Adrenal gland (tissue), 19 donors: ENCODE results near the gene ETFDH. TPM values are rescaled to one million over a fixed set of nuclear protein-coding genes. Genes with fewer than 3 reads are reported as not detected.

ENCODE experiments used
- DNase-seq, 7 donors: peaks; one replicate each; pipeline ENCODE4 v3.0.0-alpha.2; 2019 to 2020
- H3K27ac ChIP-seq, 5 donors: fragments of 200-600 bp; sonication (generic) in 4 of 5; 1 replicate in 3 of 5; 2 replicates in 2 of 5; pipeline versions ENCODE4 v1.5.1 to v1.8.0; 2016 to 2020; ENCODE audit warnings: mild to moderate bottlenecking in 1 of 5
- H3K27me3 ChIP-seq: fragments of 200-600 bp; 2 replicates; pipeline ENCODE4 v1.8.0; 2021
- H3K36me3 ChIP-seq, 2 donors: fragments of 200-600 bp; replicated peaks in 1 of 2; 1 replicate in 1 of 2; 2 replicates in 1 of 2; pipeline versions ENCODE4 v1.5.1 to v1.8.0; 2018 to 2022
- H3K4me1 ChIP-seq, 2 donors: fragments of 200-600 bp; replicated peaks in 1 of 2; 1 replicate in 1 of 2; 2 replicates in 1 of 2; pipeline versions ENCODE4 v1.5.1 to v1.8.0; 2018 to 2021
- H3K4me3 ChIP-seq, 4 donors: fragments of 200-600 bp; sonication (generic) in 3 of 4; one replicate each; pipeline ENCODE4 v1.5.1; 2016 to 2018
- H3K9me3 ChIP-seq, 3 donors: fragments of 200-600 bp; sonication (generic) in 1 of 3; replicated peaks in 1 of 3; 1 replicate in 2 of 3; 2 replicates in 1 of 3; pipeline versions ENCODE4 v1.5.1 to v1.8.0; 2016 to 2021
- CTCF ChIP-seq, 6 experiments: fragments of 450-650 bp in 4 of 6; fragments of 200-600 bp in 2 of 6; sonication (generic) in 1 of 6; IDR thresholded peaks; 1 replicate in 5 of 6; 2 replicates in 1 of 6; pipeline versions ENCODE4 v1.5.1 to v1.8.0; 2016 to 2021; ENCODE audit warnings: antibody characterized with exemption in 6 of 6, mild to moderate bottlenecking in 2 of 6, moderate library complexity in 1 of 6
- POLR2A ChIP-seq, 2 donors: fragments of 450-650 bp; IDR thresholded peaks; one replicate each; pipeline ENCODE4 v1.6.1; 2017; ENCODE audit warnings: antibody characterized with exemption in 2 of 2, mild to moderate bottlenecking in 2 of 2, moderate library complexity in 1 of 2
- WGBS, 4 donors: extraction: QIAGEN DNeasy Blood & Tissue Kit in 2 of 4; methylation state at CpG; one replicate each; pipeline versions ENCODE4 v1.1.5 to v1.1.7; 2013 to 2017; 5-methylcytosine and 5-hydroxymethylcytosine counted together
- intact Hi-C, 2 donors: fragments of 100-400 bp; cut with DNase I; formaldehyde crosslinking; loops; one replicate each; pipeline versions ENCODE4 v1.14.1 to v1.15.0; 2022 to 2023
- long read RNA-seq, 10 donors: library from polyadenylated mRNA in 3 of 10; unstranded in 2 of 10; stranded (forward) in 1 of 10; transcript quantifications; one replicate each; pipeline ENCODE4 v2.0.0 and lab custom pipeline, GENCODE V29; 2021 to 2026
- polyA plus RNA-seq, 3 donors: library from polyadenylated mRNA; stranded (reverse); fragments of 200-250 nt in 2 of 3; fragments of 350-450 nt in 1 of 3; fragmentation: Illumina TruSeq in 1 of 3; extraction: RNeasy Lipid Tissue Mini Kit (QIAGEN cat#74804) in 1 of 3; gene quantifications; one replicate each; pipeline ENCODE4 v1.2.3, GENCODE V29; 2013 to 2014
- total RNA-seq, 9 donors: library from RNA; depleted of rRNA in 4 of 9; stranded (reverse); fragments of >200 nt in 4 of 9; fragments of 120-200 nt in 1 of 9; fragmentation: NEBNext Ultra II Directional in 1 of 9; extraction: Animal tissue kit (Norgen Biotek cat#: 25700) in 1 of 9; gene quantifications; one replicate each; pipeline versions ENCODE4 v1.1.0 to v1.2.4, GENCODE V29; 2013 to 2023
- donor health status: healthy with polysubstance abuse.
- donor health status: Bipolar disorder and iron deficiency.
- donor health status: DM: yes; HTN: yes; CAD: no.
- donor health status: DM: no; HTN: no; CAD: no.
- donor health status: DM: no; HTN: no; CAD: no.
- donor health status: DM: yes; HTN: yes; CAD: no.

Gene ETFDH
- total RNA-seq (100 to 1,000 TPM in 1 of 9 donors, 10 to 100 TPM in 8; 54.9 to 132 (median 86.6) TPM), polyA plus RNA-seq (100 to 1,000 TPM in 1 of 3 donors, 10 to 100 TPM in 2; 22.7 to 166 (median 41.2) TPM)
- long read RNA-seq, donor 1, transcript ETFDH-206 (13 exons, 3,282 nt) = major isoform, 31 of 105 reads
- long read RNA-seq, donor 1, partial matches to known transcripts = 45 of 105 reads
- long read RNA-seq, donor 1, other reads (novel, unspliced or antisense) = 29 of 105 reads
- long read RNA-seq, donor 2, transcript ETFDH-206 (13 exons, 3,282 nt) = major isoform, 17 of 73 reads
- long read RNA-seq, donor 2, partial matches to known transcripts = 50 of 73 reads
- long read RNA-seq, donor 2, other reads (novel, unspliced or antisense) = 5 of 73 reads
- long read RNA-seq, donor 3, transcript ETFDH-206 (13 exons, 3,282 nt) = major isoform, 23 of 76 reads
- long read RNA-seq, donor 3, partial matches to known transcripts = 52 of 76 reads
- long read RNA-seq, donor 3, other reads (novel, unspliced or antisense) = 0 of 76 reads
- long read RNA-seq, donor 4, transcript ETFDH-206 (13 exons, 3,282 nt) = major isoform, 50 of 57 reads
- long read RNA-seq, donor 4, partial matches to known transcripts = 4 of 57 reads
- long read RNA-seq, donor 4, other reads (novel, unspliced or antisense) = 3 of 57 reads
- long read RNA-seq, donor 5, transcript ETFDH-206 (13 exons, 3,282 nt) = major isoform, 179 of 188 reads
- long read RNA-seq, donor 5, partial matches to known transcripts = 5 of 188 reads
- long read RNA-seq, donor 5, other reads (novel, unspliced or antisense) = 4 of 188 reads
- long read RNA-seq, donor 6, transcript ETFDH-206 (13 exons, 3,282 nt) = major isoform, 16 of 29 reads
- long read RNA-seq, donor 6, partial matches to known transcripts = 10 of 29 reads
- long read RNA-seq, donor 6, other reads (novel, unspliced or antisense) = 3 of 29 reads
- long read RNA-seq, donor 7, partial matches to known transcripts = 12 of 29 reads
- long read RNA-seq, donor 7, other reads (novel, unspliced or antisense) = 13 of 29 reads
- long read RNA-seq, donor 8, transcript ETFDH-206 (13 exons, 3,282 nt) = major isoform, 47 of 119 reads
- long read RNA-seq, donor 8, partial matches to known transcripts = 72 of 119 reads
- long read RNA-seq, donor 8, other reads (novel, unspliced or antisense) = 0 of 119 reads
- long read RNA-seq, donor 9, transcript ETFDH-206 (13 exons, 3,282 nt) = major isoform, 21 of 130 reads
- long read RNA-seq, donor 9, partial matches to known transcripts = 79 of 130 reads
- long read RNA-seq, donor 9, other reads (novel, unspliced or antisense) = 29 of 130 reads
- long read RNA-seq, donor 10, transcript ETFDH-206 (13 exons, 3,282 nt) = major isoform, 10 of 10 reads
- long read RNA-seq, donor 10, partial matches to known transcripts = 0 of 10 reads
- long read RNA-seq, donor 10, other reads (novel, unspliced or antisense) = 0 of 10 reads

GRCh38 chr4:158671915-158672806 is at the start of gene ETFDH:
TSS of gene ETFDH (plus strand) at chr4:158672296. CDS start at chr4:158672457, 161 bp downstream.
- 0 to 1% (median 0%) methylated on average over 31 to 60 of the region's 60 CpGs for WGBS, 4 donors
- Histone ChIP-seq H3K36me3 (no peaks in the 10 kb centered on the region), H3K9me3 (no peaks in the 10 kb centered on the region), H3K4me1 (peaks cover 14 to 18% of the 10 kb centered on the region in 2 donors), H3K27me3 (no peaks in the 10 kb centered on the region), H3K4me3 (peak within 1 kb of the TSS; percentile 72 to 95 (median 85)), H3K27ac (peak within 1 kb of the TSS; percentile 74 to 98 (median 95))
- DNase-seq = peak; percentile 98 to 100 (median 99)
- intact Hi-C loops = no loop called here
- TF ChIP-seq POLR2A (IDR thresholded peaks at IDR 0.05) = peak; percentile 87 to 95
- TF ChIP-seq CTCF (IDR thresholded peaks at IDR 0.05) = peak; percentile 53 to 76 (median 64)

- Histone ChIP-seq H3K27me3 (no peaks in the 10 kb centered on the region), H3K9me3 (no peaks in the 10 kb centered on the region), H3K36me3 (no peaks in the 10 kb centered on the region), H3K27ac (no peak overlapping the region), H3K4me1 (no peaks in the 10 kb centered on the region), H3K4me3 (no peak overlapping the region)
- TF ChIP-seq POLR2A (IDR thresholded peaks at IDR 0.05) = no peak
- peak; percentile 50 to 76 (median 71) for TF ChIP-seq CTCF (IDR thresholded peaks at IDR 0.05)
- peak in 2 of 7 donors; percentile 15 to 26 for DNase-seq
- WGBS, 4 donors = 26 to 32% (median 30%) methylated on average over 3 of the region's 3 CpGs
- intact Hi-C loops = no loop called here
Observed at GRCh38 chr4:158624889-158625478, 47.1 kb upstream of the ETFDH start.

- TF ChIP-seq CTCF (IDR thresholded peaks at IDR 0.05) = no peak
- no peak for TF ChIP-seq POLR2A (IDR thresholded peaks at IDR 0.05)
- no peaks in the 10 kb centered on the region for H3K36me3 ChIP-seq
- H3K27me3 ChIP-seq = no peaks in the 10 kb centered on the region
- no peak overlapping the region for H3K27ac ChIP-seq
- no peak overlapping the region for H3K4me3 ChIP-seq
- intact Hi-C loops = no loop called here
- no peaks in the 10 kb centered on the region for H3K9me3 ChIP-seq
- 56 to 58% (median 56%) methylated on average over 2 of the region's 2 CpGs for WGBS, 4 donors
- H3K4me1 ChIP-seq = no peaks in the 10 kb centered on the region
- no peak for DNase-seq
Observed at GRCh38 chr4:158625544-158625943, 46.6 kb upstream of the ETFDH start.
